Hepatocyte (in vitro differentiated cells): ENCODE results near the gene XRCC5. TPM values are rescaled to one million over a fixed set of nuclear protein-coding genes. Genes with fewer than 3 reads are reported as not detected.
"Not testable (repeated sequence)": the region's sequence is repeated elsewhere in the genome, so short reads cannot be mapped to it uniquely, and the experiment has no call there.

Source experiments
- DNase-seq: peaks from one replicate; pipeline ENCODE4 v3.0.0-alpha.2; 2016; ENCODE audit warnings: low spot score
- H2AFZ ChIP-seq: fragments of 200-600 bp; sonication (generic); 2 replicates; pipeline ENCODE4 v1.6.0; 2016; ENCODE audit warnings: antibody characterized with exemption, mild to moderate bottlenecking
- H3K27ac ChIP-seq: fragments of 200-600 bp; sonication (generic); 2 replicates; pipeline ENCODE4 v1.5.1; 2016; ENCODE audit warnings: mild to moderate bottlenecking
- H3K27me3 ChIP-seq: fragments of 200-600 bp; sonication (generic); 2 replicates; pipeline ENCODE4 v1.6.1; 2016
- H3K36me3 ChIP-seq: fragments of 200-600 bp; sonication (generic); replicated peaks from 2 replicates; pipeline ENCODE4 v1.5.1; 2016; ENCODE audit warnings: low read depth; ENCODE audit not compliant: insufficient read depth
- H3K4me1 ChIP-seq: fragments of 200-600 bp; sonication (generic); 2 replicates; pipeline ENCODE4 v1.5.1; 2016; ENCODE audit warnings: mild to moderate bottlenecking, moderate library complexity; ENCODE audit not compliant: insufficient read depth
- H3K4me2 ChIP-seq: fragments of 200-600 bp; sonication (generic); 2 replicates; pipeline ENCODE4 v1.6.0; 2016
- H3K4me3 ChIP-seq: fragments of 200-600 bp; sonication (generic); 2 replicates; pipeline ENCODE4 v1.5.1; 2016; ENCODE audit warnings: mild to moderate bottlenecking
- H3K79me2 ChIP-seq: fragments of 200-600 bp; sonication (generic); 2 replicates; pipeline ENCODE4 v1.6.0; 2017; ENCODE audit warnings: mild to moderate bottlenecking
- H3K9me2 ChIP-seq: fragments of 200-600 bp; sonication (generic); replicated peaks from 2 replicates; pipeline ENCODE4 v1.6.0; 2017; ENCODE audit warnings: mild to moderate bottlenecking; ENCODE audit not compliant: insufficient read depth
- H3K9me3 ChIP-seq: fragments of 200-600 bp; sonication (generic); 2 replicates; pipeline ENCODE4 v1.5.1; 2016; ENCODE audit warnings: low read depth, mild to moderate bottlenecking
- H4K20me1 ChIP-seq: fragments of 200-600 bp; sonication (generic); 2 replicates; pipeline ENCODE4 v1.6.0; 2016; ENCODE audit warnings: mild to moderate bottlenecking; ENCODE audit not compliant: insufficient read depth, poor library complexity, severe bottlenecking
- EZH2 ChIP-seq: fragments of 200-600 bp; sonication (generic); IDR thresholded peaks from 2 replicates; pipeline ENCODE4 v1.6.1; 2016; ENCODE audit warnings: antibody characterized with exemption, mild to moderate bottlenecking, borderline replicate concordance
- EZH2phosphoT487 ChIP-seq: fragments of 200-600 bp; sonication (generic); IDR thresholded peaks from one replicate; pipeline ENCODE4 v1.6.1; 2018; ENCODE audit warnings: antibody characterized with exemption, mild to moderate bottlenecking, low read depth, moderate library complexity; ENCODE audit not compliant: unreplicated experiment, severe bottlenecking
- WGBS: methylation state at CpG from one replicate; pipeline ENCODE4 v1.1.6; 2016; ENCODE audit warnings: low lambda C conversion rate; ENCODE audit errors: missing lambda C conversion rate; 5-methylcytosine and 5-hydroxymethylcytosine counted together
- polyA plus RNA-seq: library from polyadenylated mRNA; unstranded; fragments of >200 nt; fragmentation: Nextera tagmentation; extraction: Ambion mirVana; gene quantifications from 2 replicates; pipeline ENCODE4 v1.2.1, GENCODE V29; 2016
- total RNA-seq: library from RNA; depleted of rRNA; stranded (reverse); fragments of >200 nt; gene quantifications from 2 replicates; pipeline ENCODE4 v1.2.3, GENCODE V29; 2014
- TF ChIP-seq, protein P1 (sequence below): fragments of 200-600 bp; sonication (generic); IDR thresholded peaks from 2 replicates; pipeline ENCODE4 v1.5.1; 2016; ENCODE audit warnings: antibody characterized with exemption, mild to moderate bottlenecking; ENCODE audit not compliant: poor library complexity

Gene XRCC5
- total and polyA plus RNA-seq, 2 experiments from 2014 or later, result 181 to 208 TPM

DNA sequence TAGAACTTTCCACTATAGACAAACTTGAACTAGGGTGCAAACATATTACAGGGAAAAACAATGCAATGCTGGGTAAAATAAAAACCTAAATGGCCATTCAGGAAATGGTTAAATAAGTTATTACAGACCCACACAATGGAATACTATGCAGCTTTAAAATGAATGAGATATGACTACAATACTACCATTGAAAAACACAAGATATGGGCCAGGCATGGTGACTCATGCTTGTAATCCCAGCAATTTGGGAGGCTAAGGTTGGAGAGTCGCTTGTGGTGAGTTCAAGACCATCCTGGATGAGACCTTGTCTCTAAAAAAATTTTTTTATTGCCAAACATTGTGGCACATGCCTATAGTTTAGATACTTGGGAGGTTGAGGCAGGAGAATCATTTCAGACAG is 34.4 kb upstream of the XRCC5 start:
- no peak for DNase-seq
- H3K9me2 ChIP-seq, result no peaks in the 10 kb centered on the region
- 83% methylated on average over 1 of the region's 1 CpG for WGBS
- TF ChIP-seq EZH2phosphoT487, result no peak
- TF ChIP-seq EZH2, result no peak
- TF ChIP-seq, protein P1, sequence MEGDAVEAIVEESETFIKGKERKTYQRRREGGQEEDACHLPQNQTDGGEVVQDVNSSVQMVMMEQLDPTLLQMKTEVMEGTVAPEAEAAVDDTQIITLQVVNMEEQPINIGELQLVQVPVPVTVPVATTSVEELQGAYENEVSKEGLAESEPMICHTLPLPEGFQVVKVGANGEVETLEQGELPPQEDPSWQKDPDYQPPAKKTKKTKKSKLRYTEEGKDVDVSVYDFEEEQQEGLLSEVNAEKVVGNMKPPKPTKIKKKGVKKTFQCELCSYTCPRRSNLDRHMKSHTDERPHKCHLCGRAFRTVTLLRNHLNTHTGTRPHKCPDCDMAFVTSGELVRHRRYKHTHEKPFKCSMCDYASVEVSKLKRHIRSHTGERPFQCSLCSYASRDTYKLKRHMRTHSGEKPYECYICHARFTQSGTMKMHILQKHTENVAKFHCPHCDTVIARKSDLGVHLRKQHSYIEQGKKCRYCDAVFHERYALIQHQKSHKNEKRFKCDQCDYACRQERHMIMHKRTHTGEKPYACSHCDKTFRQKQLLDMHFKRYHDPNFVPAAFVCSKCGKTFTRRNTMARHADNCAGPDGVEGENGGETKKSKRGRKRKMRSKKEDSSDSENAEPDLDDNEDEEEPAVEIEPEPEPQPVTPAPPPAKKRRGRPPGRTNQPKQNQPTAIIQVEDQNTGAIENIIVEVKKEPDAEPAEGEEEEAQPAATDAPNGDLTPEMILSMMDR, result no peak
- no peaks in the 10 kb centered on the region for H4K20me1 ChIP-seq
- H2AFZ ChIP-seq, result no peak overlapping the region
- H3K4me1 ChIP-seq, result no peaks in the 10 kb centered on the region
- no peak overlapping the region for H3K4me3 ChIP-seq
- H3K79me2 ChIP-seq, result peaks cover 9% of the 10 kb centered on the region
- H3K36me3 ChIP-seq, result no peaks in the 10 kb centered on the region
- no peaks in the 10 kb centered on the region for H3K27me3 ChIP-seq
- no peak overlapping the region for H3K4me2 ChIP-seq
- H3K9me3 ChIP-seq, result no peaks in the 10 kb centered on the region
- H3K27ac ChIP-seq, result no peak overlapping the region

DNA sequence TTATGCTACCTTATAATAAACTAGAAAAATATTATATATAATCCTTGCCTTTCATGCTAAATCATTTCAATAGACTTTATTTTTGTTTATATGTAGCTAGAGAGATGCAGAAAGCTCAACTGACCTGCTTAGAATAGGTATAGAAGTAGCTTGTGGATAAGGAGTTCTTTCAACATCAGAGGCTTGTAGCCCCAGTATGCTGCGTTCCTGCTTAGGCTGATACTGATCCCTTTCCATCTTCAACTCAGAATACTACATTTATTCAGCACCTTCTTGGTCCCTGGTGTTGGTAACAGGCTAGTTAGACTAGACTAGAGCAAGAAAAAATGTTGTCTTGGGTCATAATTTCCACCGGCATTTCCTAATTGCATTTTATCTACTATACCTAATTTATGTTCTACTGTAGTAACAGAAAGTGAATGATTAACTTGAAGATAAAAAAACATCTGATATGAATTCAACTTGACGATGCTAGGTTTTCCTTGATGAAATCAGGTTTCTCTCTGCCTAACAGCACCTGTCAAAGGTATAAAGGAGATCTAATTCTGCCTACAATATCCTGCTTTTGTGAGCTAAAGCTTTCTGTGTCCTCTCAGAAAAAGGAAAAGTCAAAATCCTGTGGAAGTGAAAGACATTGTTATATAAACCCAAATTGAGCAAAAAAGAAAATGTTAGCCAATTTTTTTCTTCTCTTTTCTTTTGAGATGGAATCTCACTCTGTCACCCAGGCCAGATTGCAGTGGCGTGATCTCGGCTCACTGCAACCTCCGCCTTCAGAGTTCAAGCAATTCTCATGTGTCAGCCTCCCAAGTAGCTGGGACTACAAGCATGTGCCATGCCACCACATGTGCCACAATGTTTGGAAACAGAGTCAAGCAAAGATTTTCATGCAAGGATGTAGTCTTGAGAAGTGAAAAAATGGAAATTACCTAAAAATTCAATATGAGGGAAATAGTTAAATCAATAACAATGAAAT is 33.4 kb upstream of the XRCC5 start:
- Histone ChIP-seq H3K79me2 (peaks cover 17% of the 10 kb centered on the region), H3K4me1 (no peaks in the 10 kb centered on the region), H3K9me2 (no peaks in the 10 kb centered on the region), H3K36me3 (no peaks in the 10 kb centered on the region), H3K9me3 (no peaks in the 10 kb centered on the region), H3K27ac (peak overlapping the region; percentile 44), H3K27me3 (no peaks in the 10 kb centered on the region), H3K4me2 (peak overlapping the region; percentile 13), H4K20me1 (no peaks in the 10 kb centered on the region), H3K4me3 (no peak overlapping the region), H2AFZ (no peak overlapping the region)
- TF ChIP-seq EZH2 (no peak), EZH2phosphoT487 (no peak)
- TF ChIP-seq, protein P1, result no peak
- no peak for DNase-seq
- 71% methylated on average over 6 of the region's 6 CpGs for WGBS

DNA sequence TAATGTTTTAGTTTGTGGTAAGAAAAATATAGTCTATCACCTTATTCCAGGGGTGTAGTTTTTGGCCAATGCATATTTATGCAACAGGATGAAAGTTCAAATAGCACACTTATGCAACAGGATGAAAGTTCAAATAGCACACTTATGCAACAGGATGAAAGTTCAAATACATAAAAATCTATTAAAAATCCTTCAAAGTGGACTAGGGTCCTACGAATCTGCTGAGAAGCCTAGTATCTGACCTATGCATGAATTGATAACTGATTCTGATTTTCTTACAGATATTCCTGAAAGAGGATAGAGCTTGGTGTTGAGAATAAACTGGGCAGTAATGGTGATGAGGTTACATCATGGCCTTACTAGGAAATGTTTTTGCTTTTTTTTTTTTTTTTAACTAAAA is 30.4 kb upstream of the XRCC5 start:
- H2AFZ ChIP-seq, result no peak overlapping the region
- DNase-seq, result no peak
- no peak overlapping the region for H3K27ac ChIP-seq
- H3K4me1 ChIP-seq, result no peaks in the 10 kb centered on the region
- TF ChIP-seq, protein P1, result no peak
- no peak for TF ChIP-seq EZH2
- TF ChIP-seq EZH2phosphoT487, result no peak
- peaks cover 21% of the 10 kb centered on the region for H3K79me2 ChIP-seq
- no peaks in the 10 kb centered on the region for H3K9me3 ChIP-seq
- no peaks in the 10 kb centered on the region for H4K20me1 ChIP-seq
- peaks cover 5% of the 10 kb centered on the region for H3K27me3 ChIP-seq
- H3K9me2 ChIP-seq, result no peaks in the 10 kb centered on the region
- no peaks in the 10 kb centered on the region for H3K36me3 ChIP-seq
- 61% methylated on average over 1 of the region's 1 CpG for WGBS
- no peak overlapping the region for H3K4me3 ChIP-seq
- H3K4me2 ChIP-seq, result no peak overlapping the region

DNA sequence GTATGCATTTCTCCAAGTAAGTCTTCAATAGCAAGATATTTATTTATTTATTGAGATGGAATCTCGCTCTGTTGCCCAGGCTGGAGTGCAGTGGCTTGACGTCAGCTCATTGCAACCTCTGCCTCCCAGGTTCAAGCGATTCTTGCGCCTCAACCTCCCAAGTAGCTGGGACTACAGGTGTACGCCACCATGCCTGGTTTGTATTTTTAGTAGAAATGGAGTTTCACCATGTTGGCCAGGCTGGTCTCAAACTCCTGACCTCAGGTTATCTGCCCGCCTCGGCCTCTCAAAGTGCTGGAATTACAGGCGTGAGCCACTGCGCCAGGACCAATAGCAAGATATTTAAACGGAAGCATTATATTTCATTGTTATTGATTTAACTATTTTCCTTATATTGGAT is 29.1 kb upstream of the XRCC5 start:
- not testable (repeated sequence) for H3K36me3 ChIP-seq, H3K4me3 ChIP-seq, H4K20me1 ChIP-seq, DNase-seq, H3K9me3 ChIP-seq, H3K4me1 ChIP-seq, H3K27ac ChIP-seq, H3K27me3 ChIP-seq, H2AFZ ChIP-seq, H3K9me2 ChIP-seq
- peaks cover 16% of the 10 kb centered on the region for H3K79me2 ChIP-seq
- peak overlapping the region; percentile 95 for H3K4me2 ChIP-seq
- WGBS, result over 99% methylated on average over 10 of the region's 10 CpGs
